H1 (cell line): ENCODE measurements around the gene S100A4. TPM values are rescaled to one million over a fixed set of nuclear protein-coding genes. Genes with fewer than 3 reads are reported as not detected.

Experiments used
- CTCF ChIA-PET: fragments of 300-600 bp; sonication (Branson Sonifier 250); formaldehyde crosslinking; loops from one replicate; lab custom pipeline; 2021; ENCODE audit not compliant: partially characterized antibody; lab: Charles Lee
- POLR2A ChIA-PET: fragments of 300-600 bp; sonication (Branson Sonifier 250); formaldehyde crosslinking; loops from one replicate; lab custom pipeline; 2021; ENCODE audit warnings: inconsistent platforms; ENCODE audit not compliant: partially characterized antibody; lab: Charles Lee
- DNase-seq, 2 experiments: peaks; one replicate each; pipeline versions ENCODE4 v3.0.0 to v3.0.0-alpha.2; 2010 to 2022; ENCODE audit warnings: low spot score in 2 of 2, low read depth in 1 of 2, mixed read lengths in 1 of 2
- FAIRE-seq: peaks from 2 replicates; lab custom pipeline; 2011; peaks lifted over from hg19 to GRCh38; lab: Jason Lieb, UNC
- H2AFZ ChIP-seq: 2 replicates; pipeline ENCODE4 v1.8.1; 2012; ENCODE audit warnings: low read length, inconsistent platforms
- H2AK5ac ChIP-seq: 2 replicates; pipeline ENCODE4 v1.6.1; 2013; ENCODE audit warnings: low read depth, low read length
- H2BK120ac ChIP-seq: replicated peaks from 2 replicates; pipeline ENCODE3; 2013; ENCODE audit warnings: low read depth, low read length, inconsistent platforms
- H2BK12ac ChIP-seq: 2 replicates; pipeline ENCODE4 v1.6.1; 2013; ENCODE audit warnings: low read depth, low read length
- H2BK15ac ChIP-seq: 2 replicates; pipeline ENCODE4 v1.6.1; 2013; ENCODE audit warnings: low read length
- H2BK20ac ChIP-seq: 2 replicates; pipeline ENCODE4 v1.6.1; 2013; ENCODE audit warnings: low read length
- H2BK5ac ChIP-seq: 2 replicates; pipeline ENCODE4 v1.6.1; 2013; ENCODE audit warnings: low read depth, low read length
- H3K14ac ChIP-seq: 2 replicates; pipeline ENCODE4 v1.6.1; 2013; ENCODE audit warnings: inconsistent platforms; ENCODE audit not compliant: insufficient read length
- H3K18ac ChIP-seq: 2 replicates; pipeline ENCODE4 v1.6.1; 2013; ENCODE audit warnings: low read length; ENCODE audit errors: extremely low read depth
- H3K23ac ChIP-seq: 2 replicates; pipeline ENCODE4 v1.6.1; 2013; ENCODE audit warnings: inconsistent platforms; ENCODE audit not compliant: insufficient read length
- H3K23me2 ChIP-seq: 2 replicates; pipeline ENCODE4 v1.6.1; 2013; ENCODE audit warnings: low read depth, low read length
- H3K27ac ChIP-seq: 2 replicates; pipeline ENCODE4 v1.6.1; 2011; ENCODE audit warnings: low read depth, low read length, inconsistent platforms
- H3K27me3 ChIP-seq, 4 experiments: replicated peaks in 1 of 4; 1 replicate in 1 of 4; 2 replicates in 3 of 4; pipeline versions ENCODE4 v1.6.1 to v1.8.1; 2011 to 2013; ENCODE audit warnings: low read length in 3 of 4, mild to moderate bottlenecking in 3 of 4, inconsistent platforms in 2 of 4, mixed read lengths in 2 of 4, moderate library complexity in 1 of 4; ENCODE audit not compliant: control insufficient read depth in 3 of 4, insufficient read depth in 3 of 4; ENCODE audit errors: extremely low read depth in 1 of 4
- H3K36me3 ChIP-seq, 4 experiments: 2 replicates each; pipeline versions ENCODE4 v1.6.1 to v1.8.1; 2011 to 2013; ENCODE audit warnings: mild to moderate bottlenecking in 4 of 4, low read length in 3 of 4, moderate library complexity in 2 of 4, control low read depth in 1 of 4, inconsistent platforms in 1 of 4; ENCODE audit not compliant: insufficient read depth in 4 of 4, control insufficient read depth in 2 of 4
- H3K4ac ChIP-seq: replicated peaks from 2 replicates; pipeline ENCODE3; 2013; ENCODE audit warnings: low read length, low read depth, mixed read lengths, inconsistent platforms; ENCODE audit not compliant: insufficient read length
- H3K4me1 ChIP-seq, 4 experiments: replicated peaks in 1 of 4; 1 replicate in 1 of 4; 2 replicates in 3 of 4; pipeline versions ENCODE4 v1.6.1 to v1.8.1; 2011 to 2013; ENCODE audit warnings: low read length in 3 of 4, inconsistent platforms in 2 of 4, mixed read lengths in 1 of 4; ENCODE audit not compliant: insufficient read depth in 4 of 4, control insufficient read depth in 3 of 4
- H3K4me2 ChIP-seq, 2 experiments: 2 replicates each; pipeline versions ENCODE4 v1.6.1 to v1.8.1; 2011 to 2013; ENCODE audit warnings: low read depth in 2 of 2, low read length in 2 of 2, control low read depth in 1 of 2, inconsistent platforms in 1 of 2, mild to moderate bottlenecking in 1 of 2; ENCODE audit not compliant: insufficient read depth in 1 of 2
- H3K4me3 ChIP-seq, 4 experiments: fragments of 200-600, 300-600 bp in 1 of 4; sonication (generic), shearing (Covaris generic), sonication (Bioruptor Twin) in 1 of 4; 2 replicates each; pipeline versions ENCODE4 v1.5.1 to v1.8.1; 2011 to 2016; ENCODE audit warnings: low read length in 4 of 4, low read depth in 3 of 4, control low read depth in 2 of 4, inconsistent platforms in 2 of 4, mild to moderate bottlenecking in 2 of 4, mixed read lengths in 1 of 4, moderate library complexity in 1 of 4; ENCODE audit not compliant: insufficient read depth in 2 of 4; ENCODE audit errors: extremely low read depth in 1 of 4
- H3K56ac ChIP-seq: replicated peaks from 2 replicates; pipeline ENCODE3; 2013; ENCODE audit warnings: low read depth, mild to moderate bottlenecking, mixed read lengths, low read length, inconsistent platforms; ENCODE audit not compliant: insufficient read length
- H3K79me1 ChIP-seq: 2 replicates; pipeline ENCODE4 v1.6.1; 2013; ENCODE audit warnings: low read depth, low read length, control low read depth
- H3K79me2 ChIP-seq, 2 experiments: 2 replicates each; pipeline versions ENCODE4 v1.6.1 to v1.8.1; 2012 to 2013; ENCODE audit warnings: low read length in 2 of 2, mild to moderate bottlenecking in 2 of 2, inconsistent platforms in 1 of 2; ENCODE audit not compliant: insufficient read depth in 2 of 2, control insufficient read depth in 1 of 2
- H3K9ac ChIP-seq, 4 experiments: replicated peaks in 1 of 4; 1 replicate in 1 of 4; 2 replicates in 3 of 4; pipeline versions ENCODE4 v1.6.1 to v1.8.1; 2011 to 2013; ENCODE audit warnings: low read depth in 3 of 4, low read length in 3 of 4, control low read depth in 2 of 4, mild to moderate bottlenecking in 2 of 4, moderate library complexity in 2 of 4, inconsistent platforms in 1 of 4; ENCODE audit errors: extremely low read depth in 1 of 4
- H3K9me3 ChIP-seq, 2 experiments: 2 replicates each; pipeline versions ENCODE4 v1.6.1 to v1.8.1; 2012 to 2013; ENCODE audit warnings: mild to moderate bottlenecking in 2 of 2, moderate library complexity in 2 of 2, control low read depth in 1 of 2, inconsistent platforms in 1 of 2, low read depth in 1 of 2, low read length in 1 of 2, mixed read lengths in 1 of 2; ENCODE audit not compliant: insufficient read depth in 2 of 2
- H4K20me1 ChIP-seq, 2 experiments: replicated peaks in 1 of 2; 2 replicates each; pipeline versions ENCODE3 to v1.8.1; 2011 to 2013; ENCODE audit warnings: inconsistent platforms in 2 of 2, low read length in 2 of 2, mild to moderate bottlenecking in 1 of 2; ENCODE audit not compliant: insufficient read depth in 2 of 2, control insufficient read depth in 1 of 2
- H4K5ac ChIP-seq: 2 replicates; pipeline ENCODE4 v1.6.1; 2013; ENCODE audit warnings: low read length, low read depth, mixed read lengths, inconsistent platforms; ENCODE audit not compliant: insufficient read length
- H4K8ac ChIP-seq: 2 replicates; pipeline ENCODE4 v1.8.0; 2013; ENCODE audit warnings: mild to moderate bottlenecking, moderate library complexity, low read length, inconsistent platforms; ENCODE audit not compliant: insufficient read depth; ENCODE audit errors: extremely low read depth
- H4K91ac ChIP-seq: replicated peaks from 2 replicates; pipeline ENCODE3; 2013; ENCODE audit warnings: low read length, mixed read lengths, inconsistent platforms; ENCODE audit not compliant: insufficient read length
- GABPA ChIP-seq: IDR thresholded peaks from 2 replicates; pipeline ENCODE4 v1.6.1; 2011; ENCODE audit warnings: mild to moderate bottlenecking, low read length, moderate library complexity, borderline replicate concordance; ENCODE audit not compliant: insufficient read depth
- KDM5A ChIP-seq: fragments of 200-600 bp; IDR thresholded peaks from 2 replicates; pipeline ENCODE4 v1.7.1; 2012; ENCODE audit warnings: mild to moderate bottlenecking, low read length, inconsistent platforms, mixed read lengths
- WGBS, 2 experiments: shearing (Covaris generic) in 1 of 2; methylation state at CpG; one replicate each; pipeline versions ENCODE4 v1.1.6 to v1.1.7; 2013 to 2015; ENCODE audit warnings: low lambda C conversion rate in 2 of 2, mixed read lengths in 2 of 2, inconsistent platforms in 1 of 2, low coverage in 1 of 2, missing lambda C conversion rate in 1 of 2; ENCODE audit not compliant: insufficient replicate concordance in 2 of 2, insufficient coverage in 1 of 2, insufficient read length in 1 of 2; ENCODE audit errors: extremely low coverage in 1 of 2, missing lambda C conversion rate in 1 of 2; 5-methylcytosine and 5-hydroxymethylcytosine counted together
- polyA plus RNA-seq, 7 experiments: library from polyadenylated mRNA; depleted of rRNA in 3 of 7; stranded (reverse) in 5 of 7; unstranded in 2 of 7; fragments of >200 nt in 5 of 7; fragments of 200-250 nt in 2 of 7; gene quantifications; 1 replicate in 5 of 7; 2 replicates in 1 of 7; 4 replicates in 1 of 7; pipeline versions ENCODE4 v1.2.1 to v1.2.3, GENCODE V29; 2011 to 2013; ENCODE audit warnings: missing spikeins in 2 of 7, mixed read lengths in 2 of 7
- total RNA-seq: library from RNA; stranded (reverse); fragmentation: NEBNext Ultra II Directional; extraction: Animal tissue kit (Norgen Biotek cat#: 25700); gene quantifications from 2 replicates; pipeline ENCODE4 v1.2.1, GENCODE V29; 2021

S100A4 gene
- total and polyA plus RNA-seq, 2 of the 8 experiments (the other 6 are each of a cell fraction or from before 2014, with no cell fraction given), result 36.3 to 85.4 TPM

GRCh38 chr1:153560241-153560640, 14.6 kb upstream of the S100A4 start:
- Histone ChIP-seq H4K8ac (no peak overlapping the region), H3K4me2 (no peak overlapping the region), H2AFZ (no peak overlapping the region), H2BK20ac (no peak overlapping the region), H3K4me1 (no peaks in the 10 kb centered on the region), H4K20me1 (no peaks in the 10 kb centered on the region), H3K9me3 (no peaks in the 10 kb centered on the region), H3K9ac (no peak overlapping the region), H2BK12ac (no peak overlapping the region), H3K79me2 (no peaks in the 10 kb centered on the region), H3K27me3 (no peaks in the 10 kb centered on the region), H3K23ac (no peak overlapping the region), H3K27ac (no peak overlapping the region), H3K79me1 (no peaks in the 10 kb centered on the region), H2BK120ac (no peak overlapping the region), H3K14ac (no peak overlapping the region), H2BK15ac (no peak overlapping the region), H4K5ac (no peak overlapping the region), H3K4me3 (no peak overlapping the region), H3K56ac (no peak overlapping the region), H3K23me2 (no peaks in the 10 kb centered on the region), H3K36me3 (no peaks in the 10 kb centered on the region), H3K4ac (no peak overlapping the region), H3K18ac (no peak overlapping the region), H4K91ac (no peak overlapping the region), H2AK5ac (no peak overlapping the region), H2BK5ac (no peak overlapping the region)
- ChIA-PET POLR2A (interaction anchor here (1.3 kb wide), 1 partner anchor 10 kb away, joined by 5 read pairs; no protein-coding TSS in a partner anchor), CTCF (interaction anchor here (1.0 to 5.9 kb wide), 8 partner anchors 8 to 68 kb away, joined by 3 to 55 read pairs (median 4); partner anchors contain the start of gene S100A6)
- DNase-seq (no peak), FAIRE-seq (no peak)
- TF ChIP-seq GABPA (no peak), KDM5A (no peak)
- WGBS, 2 experiments, result 92% methylated on average over 2 of the region's 2 CpGs; no CpG with 5 or more reads in 1 of the 2 experiments
